Head of caudate nucleus (tissue), 42 donors: Measurements from ENCODE around the gene LSM2.
A peak's percentile ranks its signal among the peaks of the same experiment; 100 is the strongest.

ENCODE experiments used
- DNase-seq, 42 donors: peaks; one replicate each; pipeline versions ENCODE4 v3.0.0 to v3.0.0-alpha.2; 2020 to 2021; ENCODE audit warnings: mixed read lengths in 7 of 42
- intact Hi-C: fragments of 100-400 bp; cut with DNase I; formaldehyde crosslinking; loops from one replicate; pipeline ENCODE4 v1.15.0; 2022

The LSM2 gene

DNA sequence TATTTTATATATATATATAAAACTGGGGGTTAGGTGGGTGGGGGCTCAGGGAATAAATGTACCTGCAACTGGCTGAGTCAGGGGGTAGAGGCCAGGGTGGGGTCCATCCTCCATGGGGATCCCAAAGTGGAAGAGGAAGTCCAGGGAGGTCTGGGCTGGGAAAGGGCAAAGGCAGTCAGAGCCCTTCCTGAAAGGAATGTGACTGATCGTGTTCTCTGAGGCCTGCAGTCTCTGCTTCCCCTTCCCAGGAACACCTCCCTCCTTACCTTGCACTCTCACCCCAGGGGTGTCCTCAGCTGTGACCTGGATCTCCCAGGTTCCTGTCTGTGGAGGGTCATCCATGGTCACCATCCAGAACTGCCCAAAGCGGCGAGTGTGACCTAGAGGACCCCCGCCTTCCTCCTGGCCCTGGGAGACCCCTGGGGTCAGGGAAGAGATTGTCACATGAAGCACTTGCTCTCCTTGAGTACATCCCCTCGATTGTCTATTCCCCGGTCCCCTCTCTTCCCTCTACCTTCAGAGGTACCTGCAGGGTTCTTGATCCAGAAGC lies 39.6 kb downstream of the LSM2 start:
- DNase-seq, result no peak
- intact Hi-C loops, result no loop called here

GRCh38 chr6:31765910-31766794 lies 40.6 kb downstream of the LSM2 start:
- intact Hi-C loops, result no loop called here
- DNase-seq, result no peak

- DNase-seq, result no peak
- intact Hi-C loops, result no loop called here
Observed at GRCh38 chr6:31765559-31765909, 41.2 kb downstream of the LSM2 start.

DNA sequence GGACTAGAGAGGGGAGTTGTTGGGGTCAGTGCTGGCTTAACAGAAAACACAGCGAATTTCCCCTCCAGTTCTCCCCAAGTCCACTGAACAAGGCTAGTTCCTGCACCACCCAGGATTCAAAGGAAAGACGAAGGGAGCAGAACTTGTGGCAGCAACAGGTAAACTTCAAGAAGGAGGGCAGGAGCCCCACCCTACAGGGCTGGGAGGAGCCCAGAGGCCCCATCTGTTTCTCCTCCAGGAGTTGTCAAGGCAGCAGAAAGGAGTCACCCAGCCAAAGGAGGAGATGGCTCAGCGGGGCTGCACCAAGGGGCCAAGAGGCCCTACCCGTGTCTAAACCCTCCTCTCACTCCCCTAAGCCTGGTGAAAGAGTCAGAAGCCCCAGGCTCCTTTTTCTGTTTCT lies 42.6 kb downstream of the LSM2 start:
- no peak for DNase-seq
- intact Hi-C loops, result no loop called here

- peak in 1 of 42 donors; percentile 21 for DNase-seq
Observed at GRCh38 chr6:31763619-31763940, 43.2 kb downstream of the LSM2 start.

GRCh38 chr6:31762878-31763618 lies 43.7 kb downstream of the LSM2 start:
- intact Hi-C loops, result no loop called here
- no peak for DNase-seq

More at GRCh38 chr6:31763619-31763940, 43.2 kb downstream of the LSM2 start:
- intact Hi-C loops, result no loop called here

GRCh38 chr6:31762356-31762755 lies 44.4 kb downstream of the LSM2 start, which contains the start of gene SAPCD1:
Gene SAPCD1 (plus strand): TSS chr6:31762656. CDS start chr6:31763055, 399 bp downstream.
- intact Hi-C loops, result no loop called here
- no peak for DNase-seq

DNA sequence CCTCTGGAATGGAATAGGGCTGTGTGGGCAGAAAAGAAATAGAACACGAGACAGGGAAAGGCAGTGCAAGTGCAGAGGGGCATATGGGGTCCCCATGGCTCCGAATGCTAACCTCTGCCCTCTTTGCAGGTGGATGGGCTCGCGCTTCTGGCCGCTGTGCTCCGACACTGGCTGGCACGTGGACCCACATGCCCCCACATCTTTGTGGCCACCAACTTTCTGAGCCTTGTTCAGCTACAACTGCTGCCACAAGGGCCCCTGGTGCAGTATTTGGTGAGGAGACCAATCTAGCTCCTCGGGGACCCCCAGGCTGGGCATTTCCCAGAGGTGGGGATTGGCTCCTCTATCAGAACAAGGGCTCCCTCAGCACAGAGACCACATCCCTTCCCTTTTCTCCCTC lies 45.4 kb downstream of the LSM2 start:
- DNase-seq, result no peak
- intact Hi-C loops, result no loop called here

- intact Hi-C loops, result no loop called here
- no peak for DNase-seq
Observed at GRCh38 chr6:31760790-31761189, 46.0 kb downstream of the LSM2 start.

DNA sequence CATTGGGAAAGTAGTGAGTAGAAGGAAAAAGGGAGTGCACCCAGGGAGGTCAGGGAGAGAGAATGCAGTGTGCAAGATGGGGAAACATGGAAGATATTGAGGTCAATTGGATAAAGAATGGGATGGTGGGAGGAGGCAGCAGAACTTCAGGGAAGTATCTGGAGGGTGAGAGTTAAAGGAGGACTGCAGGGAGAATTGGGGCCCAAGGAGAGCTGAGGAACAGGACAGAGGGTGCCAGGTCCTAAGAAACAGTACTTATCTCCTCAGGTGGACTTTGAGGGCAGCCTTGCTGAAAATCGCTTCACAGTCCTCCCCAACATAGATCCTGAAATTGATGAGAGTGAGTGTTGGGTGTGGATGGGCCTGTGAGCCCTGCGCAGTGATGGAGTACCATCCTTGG lies 48.5 kb downstream of the LSM2 start:
- DNase-seq, result no peak
- intact Hi-C loops, result no loop called here

DNA sequence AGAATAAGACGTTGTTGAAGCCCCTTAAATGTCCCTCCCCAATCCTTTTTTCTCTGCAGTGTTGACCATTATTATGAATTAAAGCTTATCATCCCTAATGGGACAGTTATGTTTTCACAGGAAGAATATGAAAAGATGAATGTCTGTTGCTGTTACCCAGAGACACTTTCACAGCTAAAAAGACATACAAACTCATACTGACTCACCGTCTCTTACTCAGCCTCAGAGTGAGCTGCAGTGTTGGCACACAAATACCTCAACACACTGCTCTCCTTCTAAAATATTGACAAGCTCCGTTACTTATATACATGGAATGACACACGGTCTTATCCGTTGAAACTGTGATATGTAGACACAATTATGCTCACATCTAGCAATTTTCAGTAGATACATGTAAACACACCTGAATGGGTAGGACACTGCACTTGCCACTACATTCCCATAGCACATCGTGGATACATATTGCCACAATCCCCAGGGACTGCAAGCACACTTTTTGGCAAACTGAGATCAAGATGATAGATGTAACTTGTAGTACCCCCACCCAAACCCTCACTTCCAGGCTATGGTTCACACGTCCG lies 53.9 kb downstream of the LSM2 start:
- no peak for DNase-seq
- intact Hi-C loops, result no loop called here

GRCh38 chr6:31750411-31751022 lies 56.2 kb downstream of the LSM2 start:
- intact Hi-C loops, result no loop called here
- DNase-seq, result no peak

- intact Hi-C loops, result no loop called here
- DNase-seq, result no peak
Observed at GRCh38 chr6:31749301-31750036, 57.3 kb downstream of the LSM2 start.
